ENCODE measurements around the gene DGCR8. TPM values are rescaled to one million over a fixed set of nuclear protein-coding genes. Genes with fewer than 3 reads are reported as not detected.

DGCR8 gene
- total RNA-seq, 1 experiment from 2014 or later = 41.7 TPM

DNA sequence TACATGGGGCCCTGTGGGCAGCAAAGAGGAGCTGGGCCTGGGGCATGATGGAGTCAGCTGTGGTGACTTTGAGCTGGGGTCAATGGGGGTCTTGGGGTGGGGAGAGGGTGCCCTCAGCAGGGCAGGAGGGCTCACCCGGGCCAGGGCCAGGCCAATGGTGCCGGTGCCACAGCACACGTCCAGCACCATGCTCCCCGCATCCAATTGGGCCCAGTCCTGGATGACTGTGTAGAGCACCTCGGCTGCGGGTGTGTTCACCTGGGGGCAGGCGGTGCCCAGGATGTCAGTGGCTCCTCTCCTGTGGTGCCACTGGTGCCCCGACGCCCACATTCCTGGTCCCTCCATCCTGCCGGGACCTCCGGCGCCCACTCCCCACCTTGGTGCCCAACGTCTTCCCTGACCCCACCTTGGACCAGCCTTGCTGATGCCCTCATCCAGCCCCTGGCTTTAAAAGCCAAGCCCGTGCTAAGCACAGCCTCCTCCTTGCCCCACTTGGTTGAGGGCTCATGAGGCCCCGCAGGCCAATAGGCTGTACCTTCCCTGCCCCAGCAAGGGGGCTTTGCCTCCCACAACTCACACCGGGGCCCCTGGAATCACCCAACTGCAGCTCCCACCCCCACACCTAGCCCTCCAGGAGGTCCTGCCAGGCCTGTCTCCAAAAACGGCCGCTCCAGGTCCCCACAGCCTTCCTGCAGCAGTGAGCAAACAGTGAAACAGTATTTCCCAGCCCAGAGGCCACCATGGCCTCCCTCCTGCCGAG lies 33.7 kb downstream of the DGCR8 start:
- no peak overlapping the region for H3K9ac ChIP-seq (ENCODE audit: low read length)
- ChIA-PET CTCF (no interaction called here), POLR2A (ENCODE audit: unreplicated experiment) (no interaction called here)
- no peaks in the 10 kb centered on the region for H3K27me3 ChIP-seq (ENCODE audit: low read length)
- no peak overlapping the region for H2AFZ ChIP-seq (ENCODE audit: low read length)
- TF ChIP-seq CTCF (conservative IDR thresholded peaks at IDR 0.05; ENCODE audit: low read depth, low read length) (no peak), EZH2 (IDR thresholded peaks at IDR 0.05; ENCODE audit: low read length, unreplicated experiment) (no peak), EZH2phosphoT487 (IDR thresholded peaks at IDR 0.05; ENCODE audit: borderline replicate concordance, low read length) (no peak)
- BruUV-seq (replicated peaks) = no TSS peak
- H3K9me3 ChIP-seq (ENCODE audit: low read length) = no peaks in the 10 kb centered on the region
- no peak for DNase-seq
- peaks cover 40% of the 10 kb centered on the region for H3K79me2 ChIP-seq (ENCODE audit: low read length)
- H3F3A ChIP-seq (ENCODE audit: low read length, unreplicated experiment) = no peaks in the 10 kb centered on the region
- intact Hi-C loops (cut with micrococcal nuclease) = no loop called here
- H3K4me1 ChIP-seq (ENCODE audit: insufficient read depth, low read length) = peaks cover 14% of the 10 kb centered on the region
- no peak overlapping the region for H3K4me3 ChIP-seq (ENCODE audit: low read length)
- no peaks in the 10 kb centered on the region for H3K9me2 ChIP-seq (replicated peaks; ENCODE audit: low read length)
- no peak overlapping the region for H3K27ac ChIP-seq (ENCODE audit: low read length)
- no peak overlapping the region for H3K4me2 ChIP-seq (ENCODE audit: low read length)
- peaks cover 25% of the 10 kb centered on the region for H3K36me3 ChIP-seq (ENCODE audit: low read depth, low read length)
- no peaks in the 10 kb centered on the region for H4K20me1 ChIP-seq (ENCODE audit: low read length)
- ATAC-seq = no peak

- no peak overlapping the region; the same call in 1 of the 2 replicates for H3K4me3 ChIP-seq (ENCODE audit: low read length)
- H3K27ac ChIP-seq (ENCODE audit: low read length) = no peak overlapping the region
- H3K9me3 ChIP-seq (ENCODE audit: low read length) = no peaks in the 10 kb centered on the region
- ChIA-PET POLR2A (ENCODE audit: unreplicated experiment) (no interaction called here), CTCF (no interaction called here)
- H3K36me3 ChIP-seq (ENCODE audit: low read depth, low read length) = peaks cover 27% of the 10 kb centered on the region
- no peaks in the 10 kb centered on the region for H4K20me1 ChIP-seq (ENCODE audit: low read length)
- no peaks in the 10 kb centered on the region for H3K9me2 ChIP-seq (replicated peaks; ENCODE audit: low read length)
- peaks cover 50% of the 10 kb centered on the region for H3K79me2 ChIP-seq (ENCODE audit: low read length)
- BruUV-seq (replicated peaks) = TSS peak; percentile 31
- H3K4me1 ChIP-seq (ENCODE audit: insufficient read depth, low read length) = peaks cover 20% of the 10 kb centered on the region
- no peaks in the 10 kb centered on the region for H3K27me3 ChIP-seq (ENCODE audit: low read length)
- TF ChIP-seq EZH2phosphoT487 (IDR thresholded peaks at IDR 0.05; ENCODE audit: borderline replicate concordance, low read length) = no peak
- no peak for TF ChIP-seq EZH2 (IDR thresholded peaks at IDR 0.05; ENCODE audit: low read length, unreplicated experiment)
- no peak for TF ChIP-seq CTCF (conservative IDR thresholded peaks at IDR 0.05; ENCODE audit: low read depth, low read length)
- intact Hi-C loops (cut with micrococcal nuclease) = no loop called here
- no peak for DNase-seq
- H3F3A ChIP-seq (ENCODE audit: low read length, unreplicated experiment) = no peaks in the 10 kb centered on the region
- peak overlapping the region; percentile 91; the same call in 1 of the 2 replicates for H3K4me2 ChIP-seq (ENCODE audit: low read length)
- no peak overlapping the region for H2AFZ ChIP-seq (ENCODE audit: low read length)
- H3K9ac ChIP-seq (ENCODE audit: low read length) = no peak overlapping the region; the same call in 1 of the 2 replicates
- ATAC-seq = no peak
Observed at GRCh38 chr22:20114506-20115475, 34.8 kb downstream of the DGCR8 start.
